Measurements from ENCODE around the gene STEEP1.

The STEEP1 gene

GRCh38 chrX:119537487-119537886 is 27.7 kb downstream of the STEEP1 start:
- DNase-seq (no peak), ATAC-seq (ENCODE audit: insufficient read depth, low read depth) (no peak)
- TF ChIP-seq CTCF (IDR thresholded peaks at IDR 0.05; ENCODE audit: borderline replicate concordance, extremely low read depth, low read length, poor library complexity, severe bottlenecking), result no peak
- TF ChIP-seq EZH2 (IDR thresholded peaks at IDR 0.05; ENCODE audit: borderline replicate concordance, low read depth, low read length, severe bottlenecking), result no peak
- H3K4me1 ChIP-seq (ENCODE audit: insufficient read depth, low read length), result no peaks in the 10 kb centered on the region
- no peak overlapping the region for H3K4me2 ChIP-seq (ENCODE audit: insufficient read depth, low read length)
- H3K27ac ChIP-seq (ENCODE audit: low read length), result no peak overlapping the region
- no peak overlapping the region for H3K9ac ChIP-seq (ENCODE audit: low read depth, low read length)
- H3K9me3 ChIP-seq (ENCODE audit: insufficient read depth, low read length, severe bottlenecking), result no peaks in the 10 kb centered on the region
- peaks cover 11% of the 10 kb centered on the region; the same call in 1 of the 2 replicates for H3K36me3 ChIP-seq (ENCODE audit: insufficient read depth, low read length)
- H3K27me3 ChIP-seq (ENCODE audit: insufficient read depth, low read length, poor library complexity), result no peaks in the 10 kb centered on the region
- no peaks in the 10 kb centered on the region for H4K20me1 ChIP-seq (ENCODE audit: insufficient read depth, low read length)
- H3K4me3 ChIP-seq (ENCODE audit: low read depth in 1 of 2, low read length in 2 of 2), result no peak overlapping the region
- H2AFZ ChIP-seq (ENCODE audit: low read depth, low read length), result no peak overlapping the region
- H3K79me2 ChIP-seq (ENCODE audit: insufficient read depth, low read length), result no peaks in the 10 kb centered on the region

GRCh38 chrX:119529345-119530276 is 35.6 kb downstream of the STEEP1 start:
- no peak for ATAC-seq (ENCODE audit: insufficient read depth, low read depth)
- H3K4me1 ChIP-seq (ENCODE audit: insufficient read depth, low read length), result no peaks in the 10 kb centered on the region
- H3K9me3 ChIP-seq (ENCODE audit: insufficient read depth, low read length, severe bottlenecking), result no peaks in the 10 kb centered on the region
- TF ChIP-seq EZH2 (IDR thresholded peaks at IDR 0.05; ENCODE audit: borderline replicate concordance, low read depth, low read length, severe bottlenecking), result no peak
- no peak for TF ChIP-seq CTCF (IDR thresholded peaks at IDR 0.05; ENCODE audit: borderline replicate concordance, extremely low read depth, low read length, poor library complexity, severe bottlenecking)
- H2AFZ ChIP-seq (ENCODE audit: low read depth, low read length), result no peak overlapping the region
- H4K20me1 ChIP-seq (ENCODE audit: insufficient read depth, low read length), result no peaks in the 10 kb centered on the region
- no peaks in the 10 kb centered on the region for H3K36me3 ChIP-seq (ENCODE audit: insufficient read depth, low read length)
- H3K4me2 ChIP-seq (ENCODE audit: insufficient read depth, low read length), result no peak overlapping the region
- H3K27ac ChIP-seq (ENCODE audit: low read length), result no peak overlapping the region
- H3K9ac ChIP-seq (ENCODE audit: low read depth, low read length), result no peak overlapping the region
- DNase-seq, result no peak
- no peak overlapping the region for H3K4me3 ChIP-seq (ENCODE audit: low read depth in 1 of 2, low read length in 2 of 2)
- H3K79me2 ChIP-seq (ENCODE audit: insufficient read depth, low read length), result no peaks in the 10 kb centered on the region
- H3K27me3 ChIP-seq (ENCODE audit: insufficient read depth, low read length, poor library complexity), result no peaks in the 10 kb centered on the region

GRCh38 chrX:119523664-119524184 is 41.5 kb downstream of the STEEP1 start:
- no peak for ATAC-seq (ENCODE audit: insufficient read depth, low read depth)

More at GRCh38 chrX:119523664-119524184, 41.5 kb downstream of the STEEP1 start:
- Histone ChIP-seq H3K27ac (ENCODE audit: low read length) (no peak overlapping the region), H3K4me3 (ENCODE audit: low read depth in 1 of 2, low read length in 2 of 2) (no peak overlapping the region), H3K36me3 (ENCODE audit: insufficient read depth, low read length) (no peaks in the 10 kb centered on the region), H3K4me2 (ENCODE audit: insufficient read depth, low read length) (no peak overlapping the region), H2AFZ (ENCODE audit: low read depth, low read length) (no peak overlapping the region), H3K9me3 (ENCODE audit: insufficient read depth, low read length, severe bottlenecking) (no peaks in the 10 kb centered on the region), H3K9ac (ENCODE audit: low read depth, low read length) (no peak overlapping the region), H3K27me3 (ENCODE audit: insufficient read depth, low read length, poor library complexity) (no peaks in the 10 kb centered on the region), H4K20me1 (ENCODE audit: insufficient read depth, low read length) (no peaks in the 10 kb centered on the region), H3K79me2 (ENCODE audit: insufficient read depth, low read length) (no peaks in the 10 kb centered on the region), H3K4me1 (ENCODE audit: insufficient read depth, low read length) (no peaks in the 10 kb centered on the region)
- TF ChIP-seq CTCF (IDR thresholded peaks at IDR 0.05; ENCODE audit: borderline replicate concordance, extremely low read depth, low read length, poor library complexity, severe bottlenecking), result no peak
- TF ChIP-seq EZH2 (IDR thresholded peaks at IDR 0.05; ENCODE audit: borderline replicate concordance, low read depth, low read length, severe bottlenecking), result no peak
- no peak for DNase-seq
